Stimulated activated CD8-positive, alpha-beta memory T cell treated with anti-CD3 and anti-CD28 coated beads, Interleukin-15, amount 100 ng/mL, for 24 hours (primary cell): ENCODE measurements around the gene SPIRE1.
"Not testable (repeated sequence)": the region's sequence is repeated elsewhere in the genome, so short reads cannot be mapped to it uniquely, and the experiment has no call there.

ENCODE experiments used
- DNase-seq: peaks from one replicate; pipeline ENCODE4 v3.0.0-alpha.2; 2020; ENCODE audit warnings: low read depth

SPIRE1 gene

GRCh38 chr18:12645751-12646203 is 12.1 kb downstream of the SPIRE1 start:
- no peak for DNase-seq

- no peak for DNase-seq
Measured at GRCh38 chr18:12645254-12645653, 12.7 kb downstream of the SPIRE1 start.

- DNase-seq = not testable (repeated sequence)
Measured at GRCh38 chr18:12643756-12644155, 14.2 kb downstream of the SPIRE1 start.

- DNase-seq = no peak
Measured at GRCh38 chr18:12640881-12641200, 17.1 kb downstream of the SPIRE1 start.

GRCh38 chr18:12639990-12640880 is 17.7 kb downstream of the SPIRE1 start:
- DNase-seq = no peak

GRCh38 chr18:12638644-12639124 is 19.2 kb downstream of the SPIRE1 start:
- no peak for DNase-seq

- DNase-seq = no peak
Measured at GRCh38 chr18:12637901-12638643, 19.8 kb downstream of the SPIRE1 start.

- no peak for DNase-seq
Measured at GRCh38 chr18:12637393-12637792, 20.5 kb downstream of the SPIRE1 start.

GRCh38 chr18:12631831-12632477 is 26.0 kb downstream of the SPIRE1 start:
- no peak for DNase-seq

- no peak for DNase-seq
Measured at GRCh38 chr18:12630136-12630535, 27.8 kb downstream of the SPIRE1 start.

- DNase-seq = no peak
Measured at GRCh38 chr18:12628706-12629702, 28.9 kb downstream of the SPIRE1 start.

GRCh38 chr18:12627199-12627598 is 30.7 kb downstream of the SPIRE1 start:
- not testable (repeated sequence) for DNase-seq

GRCh38 chr18:12625241-12625640 is 32.7 kb downstream of the SPIRE1 start:
- DNase-seq = no peak

GRCh38 chr18:12621742-12622306 is 36.1 kb downstream of the SPIRE1 start:
- no peak for DNase-seq

GRCh38 chr18:12615748-12616147 is 42.2 kb downstream of the SPIRE1 start:
- DNase-seq = no peak

- no peak for DNase-seq
Measured at GRCh38 chr18:12608301-12608700, 49.6 kb downstream of the SPIRE1 start.

GRCh38 chr18:12606592-12607315 is 51.2 kb downstream of the SPIRE1 start:
- no peak for DNase-seq

- no peak for DNase-seq
Measured at GRCh38 chr18:12604445-12605007, 53.4 kb downstream of the SPIRE1 start.

GRCh38 chr18:12599966-12600365 is 57.9 kb downstream of the SPIRE1 start:
- DNase-seq = no peak

GRCh38 chr18:12599543-12599942 is 58.4 kb downstream of the SPIRE1 start:
- no peak for DNase-seq
